Osteocyte (in vitro differentiated cells): ENCODE data around the gene DOCK2. TPM values are rescaled to one million over a fixed set of nuclear protein-coding genes. Genes with fewer than 3 reads are reported as not detected.

Experiments used
- DNase-seq: peaks from one replicate; pipeline ENCODE4 v3.0.0; 2021; ENCODE audit warnings: mixed read lengths; ENCODE audit not compliant: unreplicated experiment; ENCODE audit errors: extremely low spot score
- H3K27ac Mint-ChIP-seq: one replicate; pipeline ENCODE4 v1.8.0; 2021; ENCODE audit warnings: mild to moderate bottlenecking, mixed read lengths; ENCODE audit not compliant: unreplicated experiment
- H3K27me3 Mint-ChIP-seq: one replicate; pipeline ENCODE4 v1.8.0; 2021; ENCODE audit warnings: mixed read lengths; ENCODE audit not compliant: unreplicated experiment
- H3K36me3 Mint-ChIP-seq: one replicate; pipeline ENCODE4 v1.8.0; 2021; ENCODE audit warnings: mixed read lengths; ENCODE audit not compliant: unreplicated experiment
- H3K4me1 Mint-ChIP-seq: one replicate; pipeline ENCODE4 v1.8.0; 2021; ENCODE audit warnings: mixed read lengths; ENCODE audit not compliant: unreplicated experiment
- H3K4me3 Mint-ChIP-seq: one replicate; pipeline ENCODE4 v1.8.0; 2021; ENCODE audit warnings: mild to moderate bottlenecking, moderate library complexity, mixed read lengths; ENCODE audit not compliant: unreplicated experiment
- H3K9me3 Mint-ChIP-seq: one replicate; pipeline ENCODE4 v1.8.0; 2021; ENCODE audit warnings: mixed read lengths; ENCODE audit not compliant: unreplicated experiment
- CTCF ChIP-seq: fragments of 200-600 bp; sonication (generic); IDR thresholded peaks from 2 replicates; pipeline ENCODE4 v1.5.0; 2021; ENCODE audit warnings: antibody characterized with exemption, mild to moderate bottlenecking, moderate library complexity
- total RNA-seq: library from RNA; stranded (reverse); gene quantifications from 2 replicates; pipeline ENCODE4 v1.2.1, GENCODE V29; 2021

The DOCK2 gene
- total RNA-seq, 1 donor from 2014 or later: 11.6 TPM

DNA sequence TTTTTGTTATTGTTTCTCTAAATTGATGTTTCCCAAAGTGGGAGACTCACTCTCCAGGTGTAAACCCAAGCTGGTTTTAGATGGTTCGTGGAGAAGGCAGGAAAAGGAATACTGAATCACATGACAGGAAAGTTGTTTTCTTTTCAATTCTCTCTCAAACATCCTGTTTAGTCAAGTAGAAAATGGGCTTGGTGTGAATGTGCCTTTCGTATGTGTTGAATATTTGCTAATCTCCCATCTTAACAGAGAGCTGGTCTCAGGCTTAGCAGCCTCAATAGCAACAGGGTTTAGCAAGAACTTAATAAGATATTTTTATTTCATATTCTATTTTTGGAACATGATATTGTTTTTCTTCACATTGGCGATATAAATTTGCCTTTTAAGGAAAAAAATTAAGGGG lies 223.5 kb downstream of the DOCK2 start:
- no peak for TF ChIP-seq CTCF
- Mint-ChIP-seq H3K27ac (no peak overlapping the region), H3K36me3 (no peaks in the 10 kb centered on the region), H3K9me3 (peaks cover 3% of the 10 kb centered on the region), H3K27me3 (no peaks in the 10 kb centered on the region), H3K4me1 (no peaks in the 10 kb centered on the region), H3K4me3 (no peak overlapping the region)
- no peak for DNase-seq

DNA sequence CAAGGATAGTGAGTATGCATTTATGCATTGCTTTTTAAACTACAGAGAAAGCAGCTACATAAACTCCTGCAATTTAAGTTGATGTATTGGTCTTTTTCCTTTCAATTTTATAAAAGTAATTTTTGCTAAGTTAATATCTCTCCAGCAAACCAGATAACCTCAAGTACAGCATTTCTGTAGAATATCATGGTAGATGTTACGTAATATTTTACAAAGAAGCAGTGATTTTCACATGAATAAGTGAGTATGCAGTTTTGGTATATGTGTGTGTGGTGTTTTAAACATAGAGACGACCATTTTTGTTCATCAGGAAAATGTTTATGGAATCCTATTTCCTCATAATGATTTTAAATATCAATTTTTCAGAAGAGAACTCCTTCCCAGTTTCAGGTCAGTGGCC lies 224.4 kb downstream of the DOCK2 start:
- no peak overlapping the region for H3K4me3 Mint-ChIP-seq
- H3K27me3 Mint-ChIP-seq: no peaks in the 10 kb centered on the region
- no peak overlapping the region for H3K27ac Mint-ChIP-seq
- H3K9me3 Mint-ChIP-seq: no peaks in the 10 kb centered on the region
- no peaks in the 10 kb centered on the region for H3K36me3 Mint-ChIP-seq
- DNase-seq: no peak
- H3K4me1 Mint-ChIP-seq: no peaks in the 10 kb centered on the region
- no peak for TF ChIP-seq CTCF

- Mint-ChIP-seq H3K9me3 (no peaks in the 10 kb centered on the region), H3K27ac (no peak overlapping the region), H3K4me3 (no peak overlapping the region), H3K4me1 (no peaks in the 10 kb centered on the region), H3K27me3 (no peaks in the 10 kb centered on the region), H3K36me3 (no peaks in the 10 kb centered on the region)
- DNase-seq: no peak
- TF ChIP-seq CTCF: no peak
These were observed 224.9 kb downstream of the DOCK2 start for GRCh38 chr5:169861934-169862333.

GRCh38 chr5:169862391-169862811 lies 225.3 kb downstream of the DOCK2 start:
- Mint-ChIP-seq H3K36me3 (no peaks in the 10 kb centered on the region), H3K4me3 (no peak overlapping the region), H3K27ac (no peak overlapping the region), H3K9me3 (no peaks in the 10 kb centered on the region), H3K4me1 (no peaks in the 10 kb centered on the region), H3K27me3 (no peaks in the 10 kb centered on the region)
- no peak for TF ChIP-seq CTCF
- DNase-seq: no peak

- Mint-ChIP-seq H3K27ac (no peak overlapping the region), H3K27me3 (no peaks in the 10 kb centered on the region), H3K4me3 (no peak overlapping the region), H3K36me3 (no peaks in the 10 kb centered on the region), H3K4me1 (no peaks in the 10 kb centered on the region), H3K9me3 (no peaks in the 10 kb centered on the region)
- no peak for TF ChIP-seq CTCF
- no peak for DNase-seq
These were observed 227.4 kb downstream of the DOCK2 start for GRCh38 chr5:169864483-169864882.
